MM.1S (cell line): ENCODE measurements around the gene NANOS3.

Experiments
- DNase-seq: peaks from one replicate; pipeline ENCODE4 v3.0.0-alpha.2; 2015
- H2AFZ ChIP-seq: fragments of 300-600 bp; sonication (generic); 2 replicates; pipeline ENCODE4 v1.6.0; 2016; ENCODE audit warnings: antibody characterized with exemption, low read length
- H3F3A ChIP-seq: fragments of 300-600 bp; sonication (generic); 2 replicates; pipeline ENCODE4 v1.6.1; 2016; ENCODE audit warnings: mild to moderate bottlenecking, antibody characterized with exemption, low read length, moderate library complexity, mixed read lengths; ENCODE audit not compliant: insufficient read depth
- H3K27ac ChIP-seq: fragments of 300-600 bp; sonication (generic); 2 replicates; pipeline ENCODE4 v1.5.1; 2016; ENCODE audit warnings: mild to moderate bottlenecking, low read length
- H3K27me3 ChIP-seq: fragments of 300-600 bp; sonication (generic); replicated peaks from 2 replicates; pipeline ENCODE4 v1.6.0; 2016; ENCODE audit warnings: low read length; ENCODE audit not compliant: insufficient read depth
- H3K36me3 ChIP-seq: fragments of 300-600 bp; sonication (generic); replicated peaks from 2 replicates; pipeline ENCODE4 v1.6.1; 2016; ENCODE audit warnings: mild to moderate bottlenecking, low read length, mixed read lengths; ENCODE audit not compliant: insufficient read depth
- H3K4me1 ChIP-seq: fragments of 300-600 bp; sonication (generic); 2 replicates; pipeline ENCODE4 v1.6.1; 2016; ENCODE audit warnings: low read length, mixed read lengths
- H3K4me2 ChIP-seq: fragments of 300-600 bp; sonication (generic); 2 replicates; pipeline ENCODE4 v1.6.0; 2016; ENCODE audit warnings: low read depth, low read length
- H3K4me3 ChIP-seq: fragments of 300-600 bp; sonication (generic); 2 replicates; pipeline ENCODE4 v1.5.1; 2016; ENCODE audit warnings: low read length, mixed read lengths
- H3K79me2 ChIP-seq: fragments of 300-600 bp; sonication (generic); 2 replicates; pipeline ENCODE4 v1.6.1; 2016; ENCODE audit warnings: mixed run types, low read length, mixed read lengths
- H3K9ac ChIP-seq: fragments of 300-600 bp; sonication (generic); 2 replicates; pipeline ENCODE4 v1.6.1; 2016; ENCODE audit warnings: low read length, mixed read lengths
- H3K9me2 ChIP-seq: fragments of 300-600 bp; sonication (generic); replicated peaks from 2 replicates; pipeline ENCODE4 v1.6.1; 2016; ENCODE audit warnings: mild to moderate bottlenecking, low read length, mixed read lengths; ENCODE audit not compliant: insufficient read depth
- H3K9me3 ChIP-seq: fragments of 300-600 bp; sonication (generic); replicated peaks from 2 replicates; pipeline ENCODE4 v1.6.1; 2016; ENCODE audit warnings: mild to moderate bottlenecking, low read length, mixed read lengths; ENCODE audit not compliant: insufficient read depth
- H4K20me1 ChIP-seq: fragments of 300-600 bp; sonication (generic); 2 replicates; pipeline ENCODE4 v1.6.1; 2016; ENCODE audit warnings: mild to moderate bottlenecking, low read length, moderate library complexity, mixed read lengths; ENCODE audit not compliant: insufficient read depth
- EZH2 ChIP-seq: fragments of 300-600 bp; sonication (generic); optimal IDR thresholded peaks from 2 replicates; pipeline ENCODE3; 2017; ENCODE audit warnings: low read depth, mild to moderate bottlenecking, antibody characterized with exemption, low read length, mixed read lengths
- EZH2phosphoT487 ChIP-seq: fragments of 300-600 bp; sonication (generic); IDR thresholded peaks from 2 replicates; pipeline ENCODE4 v1.6.1; 2018; ENCODE audit warnings: antibody characterized with exemption, low read length
- TF ChIP-seq, protein P1 (sequence below): fragments of 300-600 bp; sonication (generic); IDR thresholded peaks from 2 replicates; pipeline ENCODE4 v1.5.1; 2016; ENCODE audit warnings: antibody characterized with exemption, low read length, mixed read lengths

The NANOS3 gene

DNA sequence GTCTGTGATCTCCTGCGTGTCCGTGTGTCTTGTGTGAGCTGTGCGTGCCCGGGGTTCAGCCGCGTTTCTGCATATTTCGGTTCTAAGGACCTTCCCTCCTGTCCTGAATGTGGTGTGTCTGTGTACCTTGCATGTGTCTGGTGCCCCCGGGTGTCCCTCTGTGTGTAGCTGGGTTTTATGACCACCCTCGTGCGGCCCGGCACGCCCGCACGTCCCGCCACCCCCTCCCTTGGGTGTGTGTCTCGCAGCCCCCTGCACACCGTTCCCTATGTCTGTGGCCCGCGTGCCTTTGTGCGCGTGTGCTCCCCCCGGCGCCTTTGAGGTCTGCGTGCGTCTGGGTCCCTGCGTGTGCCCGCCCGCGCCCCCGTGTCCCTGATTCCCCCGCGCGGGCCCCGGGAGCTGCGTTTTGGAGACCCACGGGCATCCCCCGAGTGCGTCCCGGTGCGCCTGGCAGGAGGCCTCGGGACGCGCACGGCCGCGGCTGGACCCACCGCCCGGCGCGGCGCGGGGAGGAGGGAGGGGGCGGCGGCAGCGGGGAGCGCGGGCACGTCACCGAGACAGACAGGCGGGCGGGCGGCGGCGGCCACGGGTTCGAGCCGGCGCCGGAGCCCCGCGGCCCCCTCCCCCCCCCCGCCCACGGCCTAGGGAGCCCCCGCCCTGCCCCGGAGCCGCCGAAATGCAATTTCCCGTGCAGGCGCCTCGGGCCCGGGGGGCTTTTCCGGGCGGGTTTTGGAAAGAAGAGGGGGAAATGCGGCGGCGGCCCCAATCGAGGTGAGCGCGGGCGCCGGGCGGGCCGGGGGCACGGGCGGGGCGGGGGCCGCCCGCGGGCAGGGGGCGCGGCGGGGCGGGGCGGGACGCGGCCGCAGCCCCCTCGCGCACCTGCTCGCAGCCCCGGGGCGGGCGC is 12.0 kb upstream of the NANOS3 start:
- Histone ChIP-seq H3K27me3 (peaks cover 62% of the 10 kb centered on the region), H3K9me3 (no peaks in the 10 kb centered on the region), H3K36me3 (no peaks in the 10 kb centered on the region), H3K9me2 (no peaks in the 10 kb centered on the region), H3K79me2 (no peaks in the 10 kb centered on the region), H3K4me1 (peaks cover 5% of the 10 kb centered on the region; the same call in 1 of the 2 replicates), H3K9ac (no peak overlapping the region), H2AFZ (no peak overlapping the region), H3K4me2 (no peak overlapping the region), H3K27ac (no peak overlapping the region), H3F3A (no peaks in the 10 kb centered on the region), H3K4me3 (no peak overlapping the region), H4K20me1 (no peaks in the 10 kb centered on the region)
- no peak for TF ChIP-seq EZH2phosphoT487
- TF ChIP-seq EZH2: peak; percentile 77
- TF ChIP-seq, protein P1, sequence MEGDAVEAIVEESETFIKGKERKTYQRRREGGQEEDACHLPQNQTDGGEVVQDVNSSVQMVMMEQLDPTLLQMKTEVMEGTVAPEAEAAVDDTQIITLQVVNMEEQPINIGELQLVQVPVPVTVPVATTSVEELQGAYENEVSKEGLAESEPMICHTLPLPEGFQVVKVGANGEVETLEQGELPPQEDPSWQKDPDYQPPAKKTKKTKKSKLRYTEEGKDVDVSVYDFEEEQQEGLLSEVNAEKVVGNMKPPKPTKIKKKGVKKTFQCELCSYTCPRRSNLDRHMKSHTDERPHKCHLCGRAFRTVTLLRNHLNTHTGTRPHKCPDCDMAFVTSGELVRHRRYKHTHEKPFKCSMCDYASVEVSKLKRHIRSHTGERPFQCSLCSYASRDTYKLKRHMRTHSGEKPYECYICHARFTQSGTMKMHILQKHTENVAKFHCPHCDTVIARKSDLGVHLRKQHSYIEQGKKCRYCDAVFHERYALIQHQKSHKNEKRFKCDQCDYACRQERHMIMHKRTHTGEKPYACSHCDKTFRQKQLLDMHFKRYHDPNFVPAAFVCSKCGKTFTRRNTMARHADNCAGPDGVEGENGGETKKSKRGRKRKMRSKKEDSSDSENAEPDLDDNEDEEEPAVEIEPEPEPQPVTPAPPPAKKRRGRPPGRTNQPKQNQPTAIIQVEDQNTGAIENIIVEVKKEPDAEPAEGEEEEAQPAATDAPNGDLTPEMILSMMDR: no peak
- no peak for DNase-seq

- Histone ChIP-seq H3K9ac (no peak overlapping the region), H3K9me2 (no peaks in the 10 kb centered on the region), H3K4me3 (no peak overlapping the region), H3K27ac (no peak overlapping the region), H3K9me3 (no peaks in the 10 kb centered on the region), H3K27me3 (peaks cover 68% of the 10 kb centered on the region), H3K4me2 (peak overlapping the region; percentile 29; the same call in 1 of the 2 replicates), H3K4me1 (peaks cover 5% of the 10 kb centered on the region; the same call in 1 of the 2 replicates), H3K36me3 (no peaks in the 10 kb centered on the region), H3K79me2 (no peaks in the 10 kb centered on the region), H2AFZ (no peak overlapping the region), H4K20me1 (no peaks in the 10 kb centered on the region), H3F3A (no peaks in the 10 kb centered on the region)
- DNase-seq: no peak
- TF ChIP-seq EZH2: no peak
- TF ChIP-seq EZH2phosphoT487: 0 out of 2 replicates have a peak, but pooled peaks have one; percentile 12
- TF ChIP-seq, protein P1: no peak
These were observed 11.1 kb upstream of the NANOS3 start for GRCh38 chr19:13865571-13866462.

DNA sequence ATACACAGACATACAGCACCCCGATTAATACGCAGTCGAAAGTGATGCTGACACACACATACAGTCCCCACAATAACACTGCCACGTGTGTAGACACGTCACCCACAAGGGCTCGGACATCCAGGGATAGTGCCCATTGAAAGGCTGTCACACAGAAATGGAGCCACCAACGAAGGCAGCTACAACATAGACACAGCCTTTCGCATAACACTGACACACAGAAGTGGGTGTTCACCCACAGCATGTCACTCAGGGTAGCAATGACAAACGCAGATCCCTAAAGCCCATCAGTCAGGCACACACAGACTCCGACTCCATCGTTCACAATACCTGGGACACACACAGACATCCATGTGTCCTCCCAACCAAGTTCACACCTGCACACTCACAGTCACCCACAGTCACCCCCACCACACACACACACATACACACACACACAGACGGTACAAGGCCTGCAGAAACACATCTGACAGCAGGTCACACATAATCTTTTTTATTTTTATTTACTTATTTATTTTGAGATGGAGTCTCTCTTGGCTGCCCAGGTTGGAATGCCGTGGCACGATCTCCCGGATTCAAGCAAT is 10.4 kb upstream of the NANOS3 start:
- no peaks in the 10 kb centered on the region for H3K9me2 ChIP-seq
- H3F3A ChIP-seq: no peaks in the 10 kb centered on the region
- H4K20me1 ChIP-seq: no peaks in the 10 kb centered on the region
- H3K9me3 ChIP-seq: no peaks in the 10 kb centered on the region
- no peak overlapping the region for H3K4me3 ChIP-seq
- H3K4me1 ChIP-seq: peaks cover 3% of the 10 kb centered on the region; the same call in 1 of the 2 replicates
- H3K27ac ChIP-seq: no peak overlapping the region
- no peak for TF ChIP-seq EZH2
- TF ChIP-seq EZH2phosphoT487: 0 out of 2 replicates have a peak, but pooled peaks have one; percentile 6
- H3K79me2 ChIP-seq: no peaks in the 10 kb centered on the region
- no peak overlapping the region for H3K4me2 ChIP-seq
- no peaks in the 10 kb centered on the region for H3K36me3 ChIP-seq
- no peak overlapping the region for H3K9ac ChIP-seq
- peaks cover 70% of the 10 kb centered on the region for H3K27me3 ChIP-seq
- no peak overlapping the region for H2AFZ ChIP-seq
- DNase-seq: no peak
